Cardiac muscle cell (in vitro differentiated cells and primary cell): Measurements from ENCODE around the gene TBCEL. TPM values are rescaled to one million over a fixed set of nuclear protein-coding genes. Genes with fewer than 3 reads are reported as not detected.

Experiments
- DNase-seq, 2 donors: peaks; one replicate each; pipeline versions ENCODE4 v3.0.0 to v3.0.0-alpha.2; 2010 to 2017; ENCODE audit warnings: low read depth in 1 of 2, low spot score in 1 of 2
- H3K27ac ChIP-seq: fragments of 200-600 bp; sonication (generic); 2 replicates; pipeline ENCODE4 v1.5.1; 2016
- H3K27me3 ChIP-seq: fragments of 200-600 bp; sonication (generic); 2 replicates; pipeline ENCODE4 v1.6.0; 2016; ENCODE audit warnings: control low read depth
- H3K36me3 ChIP-seq: fragments of 200-600 bp; sonication (generic); 2 replicates; pipeline ENCODE4 v1.5.1; 2016; ENCODE audit warnings: control low read depth
- H3K4me1 ChIP-seq: fragments of 200-600 bp; sonication (generic); 2 replicates; pipeline ENCODE4 v1.8.1; 2017; ENCODE audit warnings: low read depth, mild to moderate bottlenecking, mixed run types
- H3K4me3 ChIP-seq: fragments of 200-600 bp; sonication (generic); 2 replicates; pipeline ENCODE4 v1.5.1; 2016; ENCODE audit warnings: mild to moderate bottlenecking
- H3K9me3 ChIP-seq: fragments of 200-600 bp; sonication (generic); 2 replicates; pipeline ENCODE4 v1.5.1; 2017; ENCODE audit warnings: low read depth, mild to moderate bottlenecking, control low read depth
- polyA plus RNA-seq: library from polyadenylated mRNA; unstranded; fragments of >200 nt; fragmentation: Nextera tagmentation; extraction: Ambion mirVana; gene quantifications from 2 replicates; pipeline ENCODE4 v1.2.1, GENCODE V29; 2016
- total RNA-seq: library from RNA; depleted of rRNA; stranded (reverse); fragments of >200 nt; gene quantifications from 2 replicates; pipeline ENCODE4 v1.2.3, GENCODE V29; 2016
- TF ChIP-seq, protein P1 (sequence below): IDR thresholded peaks from 2 replicates; pipeline ENCODE4 v1.5.1; 2012; ENCODE audit warnings: low read depth, mild to moderate bottlenecking, low read length

TBCEL gene
- total and polyA plus RNA-seq, 2 experiments from 2014 or later, result 21.8 to 26.3 TPM

DNA sequence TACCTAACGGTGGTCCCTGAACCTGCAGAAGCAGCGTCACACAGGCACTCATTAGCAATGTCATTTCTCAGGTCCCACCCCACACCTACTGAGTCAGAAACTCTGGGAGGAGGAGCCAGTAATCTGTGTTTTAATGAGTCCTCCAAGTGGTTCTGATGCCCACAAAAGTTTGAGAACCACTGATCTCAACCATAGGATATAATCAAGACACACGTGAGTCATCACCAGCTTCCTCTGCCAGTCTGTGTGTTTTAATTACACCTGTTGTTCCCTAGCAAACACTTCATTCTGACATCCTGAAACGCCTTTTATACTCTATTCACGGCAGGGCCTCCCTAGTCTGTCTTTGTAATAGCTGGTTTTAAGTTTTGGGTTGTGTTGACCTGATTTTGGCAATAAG lies 82.9 kb downstream of the TBCEL start:
- peaks cover 9% of the 10 kb centered on the region for H3K4me1 ChIP-seq
- H3K36me3 ChIP-seq, result no peaks in the 10 kb centered on the region
- DNase-seq, result no peak

DNA sequence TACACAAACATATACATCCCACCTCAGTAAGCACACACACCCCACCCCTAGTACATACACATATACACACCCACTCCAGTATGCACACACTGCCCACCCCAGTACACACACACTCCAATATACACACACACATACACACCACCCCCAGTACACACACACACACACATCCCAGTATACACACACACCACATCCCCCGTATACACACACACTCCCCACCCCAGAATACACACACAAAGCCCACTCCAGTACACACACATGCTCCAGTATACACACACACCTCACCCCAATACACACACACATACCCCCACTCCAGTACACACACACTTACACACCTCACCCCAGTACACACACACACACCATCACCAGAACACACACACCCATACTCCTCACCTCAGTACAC lies 84.5 kb downstream of the TBCEL start:
- Histone ChIP-seq H3K36me3 (no peaks in the 10 kb centered on the region), H3K27ac (no peak overlapping the region), H3K9me3 (no peaks in the 10 kb centered on the region), H3K4me3 (no peak overlapping the region), H3K27me3 (no peaks in the 10 kb centered on the region), H3K4me1 (peaks cover 9% of the 10 kb centered on the region)
- TF ChIP-seq, protein P1, sequence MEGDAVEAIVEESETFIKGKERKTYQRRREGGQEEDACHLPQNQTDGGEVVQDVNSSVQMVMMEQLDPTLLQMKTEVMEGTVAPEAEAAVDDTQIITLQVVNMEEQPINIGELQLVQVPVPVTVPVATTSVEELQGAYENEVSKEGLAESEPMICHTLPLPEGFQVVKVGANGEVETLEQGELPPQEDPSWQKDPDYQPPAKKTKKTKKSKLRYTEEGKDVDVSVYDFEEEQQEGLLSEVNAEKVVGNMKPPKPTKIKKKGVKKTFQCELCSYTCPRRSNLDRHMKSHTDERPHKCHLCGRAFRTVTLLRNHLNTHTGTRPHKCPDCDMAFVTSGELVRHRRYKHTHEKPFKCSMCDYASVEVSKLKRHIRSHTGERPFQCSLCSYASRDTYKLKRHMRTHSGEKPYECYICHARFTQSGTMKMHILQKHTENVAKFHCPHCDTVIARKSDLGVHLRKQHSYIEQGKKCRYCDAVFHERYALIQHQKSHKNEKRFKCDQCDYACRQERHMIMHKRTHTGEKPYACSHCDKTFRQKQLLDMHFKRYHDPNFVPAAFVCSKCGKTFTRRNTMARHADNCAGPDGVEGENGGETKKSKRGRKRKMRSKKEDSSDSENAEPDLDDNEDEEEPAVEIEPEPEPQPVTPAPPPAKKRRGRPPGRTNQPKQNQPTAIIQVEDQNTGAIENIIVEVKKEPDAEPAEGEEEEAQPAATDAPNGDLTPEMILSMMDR, result no peak
- no peak for DNase-seq

More for the DNA sequence above, 82.9 kb downstream of the TBCEL start:
- Histone ChIP-seq H3K27ac (no peak overlapping the region), H3K4me3 (no peak overlapping the region), H3K9me3 (no peaks in the 10 kb centered on the region), H3K27me3 (no peaks in the 10 kb centered on the region)
- TF ChIP-seq, protein P1, result no peak

DNA sequence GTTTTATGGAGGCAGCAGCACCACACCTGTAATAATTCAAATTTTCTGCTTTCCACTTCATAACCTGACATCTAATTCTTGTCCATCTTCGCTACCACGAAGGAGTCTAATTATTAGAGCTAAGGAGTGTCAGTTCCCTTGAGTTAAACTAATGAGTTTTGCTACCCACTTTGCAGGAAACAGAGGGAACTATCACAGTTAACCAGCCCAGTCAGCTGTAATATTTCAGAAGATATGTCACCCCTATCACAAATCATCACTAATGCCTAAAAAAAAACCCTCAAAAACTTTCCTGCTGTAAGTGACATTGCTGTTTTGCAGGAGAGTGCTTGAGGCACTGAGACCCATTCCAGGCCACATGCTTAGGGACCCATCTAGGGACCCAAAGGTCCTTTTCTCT lies 85.6 kb downstream of the TBCEL start:
- TF ChIP-seq, protein P1, result no peak
- peaks cover 14% of the 10 kb centered on the region for H3K4me1 ChIP-seq
- no peaks in the 10 kb centered on the region for H3K27me3 ChIP-seq
- no peak overlapping the region for H3K27ac ChIP-seq
- no peaks in the 10 kb centered on the region for H3K9me3 ChIP-seq
- DNase-seq, result no peak
- H3K36me3 ChIP-seq, result no peaks in the 10 kb centered on the region
- no peak overlapping the region for H3K4me3 ChIP-seq

DNA sequence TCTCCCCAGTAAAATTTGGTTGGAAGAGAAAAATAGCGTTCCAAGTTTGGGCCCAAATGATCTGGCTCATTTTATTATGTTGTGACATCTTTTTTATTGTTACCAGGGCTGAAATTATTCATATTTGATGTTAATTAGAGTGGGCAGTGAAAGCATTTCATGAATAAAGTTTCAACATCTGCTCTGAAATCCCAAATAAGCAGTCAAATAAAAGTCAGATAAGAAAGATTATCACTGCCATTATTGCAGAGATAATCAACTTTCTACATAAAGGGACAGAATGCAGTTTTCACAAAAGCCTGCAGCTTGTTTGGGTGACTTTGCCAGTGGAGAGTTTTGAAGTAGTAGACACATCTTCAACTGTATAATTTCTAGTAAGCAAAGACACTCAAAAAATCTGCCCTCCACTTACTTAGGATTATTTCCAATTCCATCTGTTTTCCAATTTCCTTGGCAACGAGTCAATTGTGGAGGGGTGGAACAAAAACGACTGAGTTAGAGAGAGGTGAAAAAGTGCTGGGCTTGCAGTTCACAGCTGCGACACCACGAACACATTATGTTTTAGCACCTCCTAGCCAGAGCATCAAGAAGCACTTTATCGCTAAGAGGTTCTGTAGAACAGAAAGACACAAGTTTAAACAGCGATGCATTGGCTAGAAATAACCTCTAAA lies 86.1 kb downstream of the TBCEL start:
- Histone ChIP-seq H3K4me1 (peaks cover 14% of the 10 kb centered on the region), H3K4me3 (no peak overlapping the region), H3K27me3 (no peaks in the 10 kb centered on the region), H3K36me3 (no peaks in the 10 kb centered on the region), H3K27ac (no peak overlapping the region), H3K9me3 (no peaks in the 10 kb centered on the region)
- TF ChIP-seq, protein P1, result no peak
- DNase-seq, result no peak

DNA sequence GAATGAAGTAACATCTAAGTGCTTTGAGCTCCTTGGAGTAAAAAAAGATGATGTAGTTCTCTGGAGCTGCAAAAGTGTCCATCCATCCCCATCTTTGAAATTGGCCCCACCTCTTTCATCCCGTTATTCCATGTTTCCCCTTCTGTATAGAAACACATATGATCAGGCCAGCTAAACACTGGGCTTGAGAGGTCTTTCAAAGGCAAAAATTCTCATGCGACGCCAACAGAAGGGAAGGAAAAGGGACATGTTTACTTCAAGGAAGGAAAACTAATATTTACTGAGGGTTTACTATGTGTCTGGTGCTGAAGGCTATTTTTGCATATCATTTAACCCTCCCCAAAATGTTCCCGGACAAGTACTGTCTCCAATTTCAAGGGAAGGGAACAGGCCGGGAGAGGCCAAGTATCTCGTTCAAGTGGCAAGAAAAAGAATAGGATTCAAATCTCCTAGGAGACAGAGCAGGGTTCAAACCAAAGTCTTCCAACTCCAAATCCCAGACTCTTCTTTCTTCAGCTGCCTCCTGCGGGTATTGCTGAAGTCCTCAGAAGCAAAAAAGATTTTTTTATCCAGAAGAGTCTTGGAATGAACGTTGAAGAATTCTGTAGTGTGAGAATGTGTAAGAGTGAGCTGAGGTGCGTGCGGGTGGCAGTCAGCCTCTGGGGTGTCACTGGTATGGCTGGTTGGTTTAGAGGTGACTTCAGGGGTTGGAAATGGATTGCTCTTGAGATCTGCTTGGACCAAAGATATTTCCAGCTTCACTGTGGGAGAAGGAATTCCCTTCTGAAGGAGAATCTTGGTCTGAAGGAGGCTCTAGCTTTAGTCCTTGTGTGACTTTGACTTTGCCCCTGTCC lies 87.2 kb downstream of the TBCEL start:
- no peaks in the 10 kb centered on the region for H3K9me3 ChIP-seq
- DNase-seq, result no peak

More for the DNA sequence above, 87.2 kb downstream of the TBCEL start:
- H3K4me3 ChIP-seq, result no peak overlapping the region
- H3K36me3 ChIP-seq, result no peaks in the 10 kb centered on the region
- H3K27ac ChIP-seq, result no peak overlapping the region
- TF ChIP-seq, protein P1, result no peak
- H3K4me1 ChIP-seq, result peaks cover 14% of the 10 kb centered on the region
- no peaks in the 10 kb centered on the region for H3K27me3 ChIP-seq
